Nephron progenitor cell (in vitro differentiated cells): ENCODE measurements around the gene GATAD2B.

ENCODE experiments used
- DNase-seq: peaks from one replicate; pipeline ENCODE4 v3.0.0; 2021
- H3K27ac Mint-ChIP-seq: 2 replicates; pipeline ENCODE4 v1.8.0; 2021; ENCODE audit warnings: mild to moderate bottlenecking, moderate library complexity, mixed read lengths
- H3K27me3 Mint-ChIP-seq: 2 replicates; pipeline ENCODE4 v1.8.0; 2021; ENCODE audit warnings: mild to moderate bottlenecking, low read depth, mixed read lengths; ENCODE audit not compliant: poor library complexity
- H3K36me3 Mint-ChIP-seq: 2 replicates; pipeline ENCODE4 v1.8.0; 2021; ENCODE audit warnings: low read depth, mixed read lengths
- H3K4me1 Mint-ChIP-seq: 2 replicates; pipeline ENCODE4 v1.8.0; 2021; ENCODE audit warnings: mixed read lengths
- H3K4me3 Mint-ChIP-seq: 2 replicates; pipeline ENCODE4 v1.8.0; 2021; ENCODE audit warnings: mild to moderate bottlenecking, moderate library complexity, mixed read lengths
- H3K9me3 Mint-ChIP-seq: 2 replicates; pipeline ENCODE4 v1.8.0; 2021; ENCODE audit warnings: mild to moderate bottlenecking, moderate library complexity, mixed read lengths
- CTCF ChIP-seq: fragments of 200-600 bp; sonication (generic); IDR thresholded peaks from 2 replicates; pipeline ENCODE4 v1.5.0; 2021; ENCODE audit warnings: antibody characterized with exemption

Gene GATAD2B

GRCh38 chr1:153967107-153967999, 44.6 kb upstream of the GATAD2B start, which contains the start of gene CREB3L4:
Gene CREB3L4, plus strand, starts transcription at chr1:153967902. Its CDS starts 624 bp downstream, at chr1:153968526.
- Mint-ChIP-seq H3K9me3 (no peaks in the 10 kb centered on the region), H3K4me1 (peaks cover 60% of the 10 kb centered on the region)
- TF ChIP-seq CTCF: no peak

GRCh38 chr1:153963850-153964331, 41.1 kb upstream of the GATAD2B start:
- H3K4me1 Mint-ChIP-seq: peaks cover 85% of the 10 kb centered on the region

More at GRCh38 chr1:153967107-153967999, 44.6 kb upstream of the GATAD2B start, which contains the start of gene CREB3L4:
- DNase-seq: peak; percentile 92
- Mint-ChIP-seq H3K36me3 (peaks cover 8% of the 10 kb centered on the region), H3K4me3 (peak within 1 kb of the TSS; percentile 93), H3K27ac (peak within 1 kb of the TSS; percentile 100), H3K27me3 (no peaks in the 10 kb centered on the region)

GRCh38 chr1:153963030-153963849, 40.5 kb upstream of the GATAD2B start, which contains the start of gene SLC39A1:
Gene SLC39A1, minus strand, starts transcription at chr1:153963537. Its CDS starts 822 bp downstream, at chr1:153962715.
- Mint-ChIP-seq H3K9me3 (no peaks in the 10 kb centered on the region), H3K27ac (peak within 1 kb of the TSS; percentile 98), H3K27me3 (no peaks in the 10 kb centered on the region), H3K36me3 (peaks cover 24% of the 10 kb centered on the region), H3K4me3 (peak within 1 kb of the TSS; percentile 89), H3K4me1 (peaks cover 84% of the 10 kb centered on the region)
- no peak for TF ChIP-seq CTCF
- DNase-seq: peak; percentile 99

More at GRCh38 chr1:153963850-153964331, 41.1 kb upstream of the GATAD2B start:
- Mint-ChIP-seq H3K36me3 (peaks cover 24% of the 10 kb centered on the region), H3K27ac (peak overlapping the region; percentile 98), H3K27me3 (no peaks in the 10 kb centered on the region), H3K9me3 (no peaks in the 10 kb centered on the region), H3K4me3 (peak overlapping the region; percentile 89)
- peak; percentile 67 for DNase-seq
- TF ChIP-seq CTCF: no peak

GRCh38 chr1:153962088-153963029, 39.6 kb upstream of the GATAD2B start:
- Mint-ChIP-seq H3K4me1 (peaks cover 81% of the 10 kb centered on the region), H3K4me3 (peak overlapping the region; percentile 89), H3K27me3 (no peaks in the 10 kb centered on the region), H3K9me3 (no peaks in the 10 kb centered on the region), H3K27ac (peak overlapping the region; percentile 97), H3K36me3 (peaks cover 24% of the 10 kb centered on the region)
- DNase-seq: no peak
- TF ChIP-seq CTCF: no peak

- Mint-ChIP-seq H3K9me3 (no peaks in the 10 kb centered on the region), H3K36me3 (peaks cover 24% of the 10 kb centered on the region), H3K27ac (peak overlapping the region; percentile 65), H3K4me1 (peaks cover 82% of the 10 kb centered on the region), H3K27me3 (no peaks in the 10 kb centered on the region), H3K4me3 (peak overlapping the region; percentile 89)
- TF ChIP-seq CTCF: no peak
- DNase-seq: no peak
Observed at GRCh38 chr1:153961421-153961820, 38.6 kb upstream of the GATAD2B start.
